Activated T-helper 9 cell treated with anti-CD3 and anti-CD28 coated beads, Interleukin-2, amount 50 U/mL, for 16 hours (primary cell): ENCODE data around the gene BCL2L15.

Experiments
- DNase-seq: peaks from one replicate; pipeline ENCODE4 v3.0.0-alpha.2; 2020; ENCODE audit warnings: low read depth

BCL2L15 gene

GRCh38 chr1:113887402-113888175 lies at the start of gene BCL2L15:
Gene BCL2L15 (minus strand): TSS chr1:113887581. CDS start chr1:113887375, 206 bp downstream.
- no peak for DNase-seq

GRCh38 chr1:113937146-113937545 lies 49.8 kb upstream of the BCL2L15 start:
- no peak for DNase-seq

- no peak for DNase-seq
Observed at GRCh38 chr1:113935970-113936369, 48.6 kb upstream of the BCL2L15 start.

- DNase-seq: no peak
Observed at GRCh38 chr1:113935176-113935575, 47.8 kb upstream of the BCL2L15 start.

GRCh38 chr1:113934511-113935055 lies 47.2 kb upstream of the BCL2L15 start:
- no peak for DNase-seq

GRCh38 chr1:113934006-113934405 lies 46.6 kb upstream of the BCL2L15 start:
- DNase-seq: no peak

GRCh38 chr1:113931451-113931851 lies 44.1 kb upstream of the BCL2L15 start:
- no peak for DNase-seq

GRCh38 chr1:113930499-113931161 lies 43.2 kb upstream of the BCL2L15 start:
- DNase-seq: peak; percentile 55

GRCh38 chr1:113929750-113930498 lies 42.5 kb upstream of the BCL2L15 start:
- DNase-seq: peak; percentile 57

GRCh38 chr1:113928941-113929749 lies 41.8 kb upstream of the BCL2L15 start, which contains the start of gene HIPK1:
Gene HIPK1 (plus strand): TSS chr1:113929324.
- peak; percentile 88 for DNase-seq

- no peak for DNase-seq
Observed at GRCh38 chr1:113928187-113928930, 41.0 kb upstream of the BCL2L15 start.

- no peak for DNase-seq
Observed at GRCh38 chr1:113924473-113924872, 37.1 kb upstream of the BCL2L15 start.

GRCh38 chr1:113922957-113923356 lies 35.6 kb upstream of the BCL2L15 start:
- no peak for DNase-seq

- DNase-seq: no peak
Observed at GRCh38 chr1:113918243-113918642, 30.9 kb upstream of the BCL2L15 start.

GRCh38 chr1:113917400-113918082 lies 30.2 kb upstream of the BCL2L15 start:
- no peak for DNase-seq

GRCh38 chr1:113916974-113917373 lies 29.6 kb upstream of the BCL2L15 start:
- DNase-seq: no peak

GRCh38 chr1:113913887-113914664 lies 26.7 kb upstream of the BCL2L15 start:
- DNase-seq: no peak

GRCh38 chr1:113913312-113913668 lies 25.9 kb upstream of the BCL2L15 start:
- DNase-seq: no peak

- no peak for DNase-seq
Observed at GRCh38 chr1:113912594-113913311, 25.4 kb upstream of the BCL2L15 start.
